HG03039 (cell line): Measurements from ENCODE around the gene NANS.

Experiments
- ATAC-seq: cut with Tn5 transposase; IDR thresholded peaks from one replicate; pipeline ENCODE4 v1.9.1; 2021; ENCODE audit warnings: mild to moderate bottlenecking, moderate library complexity; ENCODE audit not compliant: unreplicated experiment

Gene NANS

GRCh38 chr9:98037357-98037756 lies 19.2 kb upstream of the NANS start:
- no peak for ATAC-seq

GRCh38 chr9:98038958-98039357 lies 17.6 kb upstream of the NANS start:
- ATAC-seq = no peak

GRCh38 chr9:98039607-98040017 lies 16.9 kb upstream of the NANS start:
- ATAC-seq = no peak

- no peak for ATAC-seq
These were observed 16.3 kb upstream of the NANS start for GRCh38 chr9:98040212-98040611.

GRCh38 chr9:98043915-98044314 lies 12.6 kb upstream of the NANS start:
- ATAC-seq = no peak

GRCh38 chr9:98045234-98046179 lies 11.0 kb upstream of the NANS start:
- no peak for ATAC-seq

GRCh38 chr9:98046180-98046543 lies 10.4 kb upstream of the NANS start:
- ATAC-seq = no peak

GRCh38 chr9:98047002-98047401 lies 9.5 kb upstream of the NANS start:
- ATAC-seq = no peak

GRCh38 chr9:98049288-98050072 lies 7.1 kb upstream of the NANS start:
- ATAC-seq = no peak

- no peak for ATAC-seq
These were observed 6.2 kb upstream of the NANS start for GRCh38 chr9:98050351-98050750.

GRCh38 chr9:98054376-98054951 lies 2.1 kb upstream of the NANS start:
- no peak for ATAC-seq

- ATAC-seq = peak; percentile 1
These were observed 737 bp downstream of the NANS start for GRCh38 chr9:98057138-98057799.

- ATAC-seq = no peak
These were observed 5.6 kb downstream of the NANS start for GRCh38 chr9:98062161-98062560.

GRCh38 chr9:98064623-98065392 lies 8.3 kb downstream of the NANS start:
- ATAC-seq = no peak

- ATAC-seq = no peak
These were observed 9.7 kb downstream of the NANS start for GRCh38 chr9:98066235-98066634.

GRCh38 chr9:98067184-98067583 lies 10.7 kb downstream of the NANS start:
- no peak for ATAC-seq

- no peak for ATAC-seq
These were observed 13.0 kb downstream of the NANS start for GRCh38 chr9:98069551-98069950.

GRCh38 chr9:98070704-98071103 lies 14.2 kb downstream of the NANS start:
- ATAC-seq = no peak

- ATAC-seq = no peak
These were observed 15.2 kb downstream of the NANS start for GRCh38 chr9:98071737-98072136.
